Neutrophil (primary cell): ENCODE data around the gene DAB1.

Source experiments
- H3K27ac ChIP-seq: fragments of 200-600 bp; sonication (generic); 2 replicates; pipeline ENCODE4 v1.5.1; 2016; ENCODE audit warnings: mild to moderate bottlenecking, moderate library complexity
- H3K27me3 ChIP-seq: fragments of 200-600 bp; sonication (generic); 2 replicates; pipeline ENCODE4 v1.6.0; 2016; ENCODE audit warnings: mild to moderate bottlenecking
- H3K36me3 ChIP-seq: fragments of 200-600 bp; sonication (generic); 2 replicates; pipeline ENCODE4 v1.5.1; 2017
- H3K4me1 ChIP-seq, 2 experiments: fragments of 200-600 bp in 1 of 2; sonication (generic) in 1 of 2; 1 replicate in 1 of 2; 2 replicates in 1 of 2; pipeline versions ENCODE4 v1.5.1 to v1.6.1; 2013 to 2016; ENCODE audit warnings: low read depth in 1 of 2, low read length in 1 of 2, mild to moderate bottlenecking in 1 of 2, moderate library complexity in 1 of 2; ENCODE audit not compliant: control insufficient read depth in 1 of 2, insufficient read depth in 1 of 2
- H3K4me3 ChIP-seq, 2 experiments: fragments of 200-600 bp in 1 of 2; sonication (generic) in 1 of 2; 1 replicate in 1 of 2; 2 replicates in 1 of 2; pipeline ENCODE4 v1.5.1; 2013 to 2016; ENCODE audit warnings: low read depth in 1 of 2, low read length in 1 of 2, mild to moderate bottlenecking in 1 of 2, moderate library complexity in 1 of 2
- H3K9me3 ChIP-seq: fragments of 200-600 bp; sonication (generic); 2 replicates; pipeline ENCODE4 v1.5.1; 2016
- CTCF ChIP-seq: fragments of 200-600 bp; sonication (generic); IDR thresholded peaks from 2 replicates; pipeline ENCODE4 v1.5.1; 2016; ENCODE audit warnings: antibody characterized with exemption

The DAB1 gene

GRCh38 chr1:56991576-56991975 is 432.3 kb downstream of the DAB1 start:
- H3K4me1 ChIP-seq, result no peaks in the 10 kb centered on the region
- TF ChIP-seq CTCF, result no peak
- H3K27ac ChIP-seq, result no peak overlapping the region

GRCh38 chr1:56986397-56986796 is 437.5 kb downstream of the DAB1 start:
- Histone ChIP-seq H3K27ac (no peak overlapping the region), H3K4me3 (no peak overlapping the region), H3K36me3 (no peaks in the 10 kb centered on the region), H3K4me1 (no peaks in the 10 kb centered on the region), H3K9me3 (no peaks in the 10 kb centered on the region), H3K27me3 (no peaks in the 10 kb centered on the region)
- TF ChIP-seq CTCF, result no peak

More at GRCh38 chr1:56991576-56991975, 432.3 kb downstream of the DAB1 start:
- Histone ChIP-seq H3K27me3 (no peaks in the 10 kb centered on the region), H3K36me3 (no peaks in the 10 kb centered on the region), H3K9me3 (no peaks in the 10 kb centered on the region), H3K4me3 (no peak overlapping the region)

- no peaks in the 10 kb centered on the region for H3K27me3 ChIP-seq
- H3K27ac ChIP-seq, result no peak overlapping the region
- H3K4me3 ChIP-seq, result no peak overlapping the region
- H3K4me1 ChIP-seq, result no peaks in the 10 kb centered on the region
- no peaks in the 10 kb centered on the region for H3K36me3 ChIP-seq
- TF ChIP-seq CTCF, result no peak
- H3K9me3 ChIP-seq, result no peaks in the 10 kb centered on the region
Measured at GRCh38 chr1:56985857-56986256, 438.0 kb downstream of the DAB1 start.

GRCh38 chr1:56983484-56983883 is 440.4 kb downstream of the DAB1 start:
- no peaks in the 10 kb centered on the region for H3K36me3 ChIP-seq
- H3K4me1 ChIP-seq, result no peaks in the 10 kb centered on the region
- H3K27me3 ChIP-seq, result peaks cover 9% of the 10 kb centered on the region
- no peak overlapping the region for H3K27ac ChIP-seq
- no peak for TF ChIP-seq CTCF
- no peaks in the 10 kb centered on the region for H3K9me3 ChIP-seq
- no peak overlapping the region for H3K4me3 ChIP-seq

- no peak for TF ChIP-seq CTCF
- no peaks in the 10 kb centered on the region for H3K9me3 ChIP-seq
Measured at GRCh38 chr1:56979986-56980755, 443.7 kb downstream of the DAB1 start.

More at GRCh38 chr1:56979986-56980755, 443.7 kb downstream of the DAB1 start:
- Histone ChIP-seq H3K4me3 (no peak overlapping the region), H3K4me1 (no peaks in the 10 kb centered on the region), H3K36me3 (no peaks in the 10 kb centered on the region), H3K27me3 (peaks cover 9% of the 10 kb centered on the region), H3K27ac (no peak overlapping the region)
